ENCODE data around the gene KIRREL1. TPM values are rescaled to one million over a fixed set of nuclear protein-coding genes. Genes with fewer than 3 reads are reported as not detected.

KIRREL1 gene
- total RNA-seq, 1 experiment from 2014 or later = 42.4 TPM

GRCh38 chr1:157956732-157957131 is 36.7 kb upstream of the KIRREL1 start:
- ATAC-seq = no peak
- Mint-ChIP-seq H3K27me3 (ENCODE audit: low read depth) (peaks cover 5% of the 10 kb centered on the region), H3K4me3 (no peak overlapping the region), H3K4me1 (no peaks in the 10 kb centered on the region), H3K9me3 (no peaks in the 10 kb centered on the region), H3K36me3 (no peaks in the 10 kb centered on the region), H3K27ac (no peak overlapping the region)
- no peak for DNase-seq (ENCODE audit: low spot score)
- TF ChIP-seq ZNF671 (CRISPR knock-in tag; IDR thresholded peaks at IDR 0.05) (no peak), NFATC4 (CRISPR knock-in tag; IDR thresholded peaks at IDR 0.05) (no peak), MYBL2 (CRISPR knock-in tag; IDR thresholded peaks at IDR 0.05) (no peak), E2F1 (CRISPR knock-in tag; IDR thresholded peaks at IDR 0.05) (no peak), FOXJ3 (CRISPR knock-in tag; IDR thresholded peaks at IDR 0.05; ENCODE audit: borderline replicate concordance) (no peak), SP1 (CRISPR knock-in tag; conservative IDR thresholded peaks at IDR 0.05) (no peak), TCF7 (CRISPR knock-in tag; IDR thresholded peaks at IDR 0.05; ENCODE audit: low read depth) (no peak)
- ChIA-PET CTCF (interaction anchor here (1.5 to 18.1 kb wide), 3 partner anchors 8 to 164 kb away, joined by 4 to 820 read pairs (median 18); no protein-coding TSS in a partner anchor), POLR2A (no interaction called here)

GRCh38 chr1:157958263-157958662 is 35.2 kb upstream of the KIRREL1 start:
- ATAC-seq = no peak
- TF ChIP-seq EMX1 (CRISPR knock-in tag; IDR thresholded peaks at IDR 0.05) = no peak
- TF ChIP-seq ZNF317 (CRISPR knock-in tag; IDR thresholded peaks at IDR 0.05; ENCODE audit: borderline replicate concordance, low read depth) = no peak
- TF ChIP-seq ELF4 (CRISPR knock-in tag; IDR thresholded peaks at IDR 0.05; ENCODE audit: low read depth) = no peak
- TF ChIP-seq NFATC4 (CRISPR knock-in tag; IDR thresholded peaks at IDR 0.05) = no peak
- TF ChIP-seq GABPB1 (CRISPR knock-in tag; IDR thresholded peaks at IDR 0.05) = no peak
- TF ChIP-seq ARID4B (CRISPR knock-in tag; IDR thresholded peaks at IDR 0.05; ENCODE audit: borderline replicate concordance) = no peak
- no peak for TF ChIP-seq ZNF219 (CRISPR knock-in tag; IDR thresholded peaks at IDR 0.05; ENCODE audit: borderline replicate concordance)
- TF ChIP-seq JAZF1 (CRISPR knock-in tag; IDR thresholded peaks at IDR 0.05) = no peak
- no peak for TF ChIP-seq AFF4 (CRISPR knock-in tag; IDR thresholded peaks at IDR 0.05; ENCODE audit: borderline replicate concordance)
- TF ChIP-seq SOX15 (CRISPR knock-in tag; IDR thresholded peaks at IDR 0.05) = no peak
- TF ChIP-seq ZNF263 (CRISPR knock-in tag; IDR thresholded peaks at IDR 0.05; ENCODE audit: low read depth) = no peak
- no peak for DNase-seq (ENCODE audit: low spot score)
- ChIA-PET POLR2A (no interaction called here), CTCF (interaction anchor here (1.4 to 18.1 kb wide), 4 partner anchors 10 to 163 kb away, joined by 3 to 820 read pairs (median 16); no protein-coding TSS in a partner anchor)
- peaks cover 3% of the 10 kb centered on the region for H3K27me3 Mint-ChIP-seq (ENCODE audit: low read depth)
- no peak overlapping the region for H3K4me3 Mint-ChIP-seq
- H3K36me3 Mint-ChIP-seq = no peaks in the 10 kb centered on the region
- H3K9me3 Mint-ChIP-seq = no peaks in the 10 kb centered on the region
- no peak overlapping the region for H3K27ac Mint-ChIP-seq
- H3K4me1 Mint-ChIP-seq = no peaks in the 10 kb centered on the region; the same call in 1 of the 2 replicates

All from WTC11 (cell line).